IMR-90 (cell line): ENCODE data around the gene ERCC3. TPM values are rescaled to one million over a fixed set of nuclear protein-coding genes. Genes with fewer than 3 reads are reported as not detected.

Experiments used
- ATAC-seq: fragments of 200-7000 bp; cut with Tn5 transposase; 2 replicates; pipeline ENCODE4 v1.9.1; 2020; ENCODE audit warnings: low read depth, mild to moderate bottlenecking, moderate library complexity
- BruUV-seq: library from RNA; stranded (reverse); fragments of 400-500 nt; replicated peaks from 2 replicates; lab custom pipeline; 2021; lab: Mats Ljungman, UMichigan
- CTCF ChIA-PET: fragments of 300-600 bp; formaldehyde crosslinking; extraction: SDS; loops from one replicate; lab custom pipeline; 2021; ENCODE audit warnings: antibody characterized with exemption; lab: Yijun Ruan, JAX
- POLR2A ChIA-PET: fragments of 300-600 bp; sonication (Branson Sonifier 250); formaldehyde crosslinking; loops from one replicate; lab custom pipeline; 2022; ENCODE audit warnings: antibody characterized with exemption; ENCODE audit not compliant: unreplicated experiment; lab: Charles Lee
- DNase-seq: peaks from one replicate; pipeline ENCODE4 v3.0.0; 2013
- H2AFZ ChIP-seq: replicated peaks from 2 replicates; pipeline ENCODE3; 2013; ENCODE audit warnings: low read length, mild to moderate bottlenecking; ENCODE audit not compliant: poor library complexity
- H2AK5ac ChIP-seq: 2 replicates; pipeline ENCODE4 v1.6.1; 2013; ENCODE audit warnings: low read depth, low read length, inconsistent platforms
- H2AK9ac ChIP-seq: replicated peaks from 2 replicates; pipeline ENCODE3; 2013; ENCODE audit warnings: mild to moderate bottlenecking, low read depth, low read length, moderate library complexity; ENCODE audit not compliant: poor library complexity
- H2BK120ac ChIP-seq: 2 replicates; pipeline ENCODE4 v1.6.1; 2013; ENCODE audit warnings: low read depth, low read length, inconsistent platforms
- H2BK15ac ChIP-seq: 3 replicates; pipeline ENCODE4 v1.6.1; 2013; ENCODE audit warnings: low read depth, low read length, inconsistent platforms
- H2BK20ac ChIP-seq: 2 replicates; pipeline ENCODE4 v1.6.1; 2013; ENCODE audit warnings: low read depth, mild to moderate bottlenecking, inconsistent platforms, low read length, moderate library complexity
- H2BK5ac ChIP-seq: 2 replicates; pipeline ENCODE4 v1.6.1; 2013; ENCODE audit warnings: mild to moderate bottlenecking, low read depth, low read length, inconsistent platforms; ENCODE audit not compliant: poor library complexity, severe bottlenecking
- H3K14ac ChIP-seq: replicated peaks from 2 replicates; pipeline ENCODE4 v1.6.1; 2013; ENCODE audit warnings: low read depth, low read length, inconsistent platforms
- H3K18ac ChIP-seq: 2 replicates; pipeline ENCODE4 v1.6.1; 2013; ENCODE audit warnings: low read depth, low read length, control low read depth
- H3K23ac ChIP-seq: 2 replicates; pipeline ENCODE4 v1.6.1; 2013; ENCODE audit warnings: low read depth, low read length, inconsistent platforms
- H3K27ac ChIP-seq: 2 replicates; pipeline ENCODE4 v1.5.1; 2013; ENCODE audit warnings: mild to moderate bottlenecking, control low read depth, low read length; ENCODE audit not compliant: insufficient read depth
- H3K27me3 ChIP-seq: 2 replicates; pipeline ENCODE4 v1.6.1; 2013; ENCODE audit warnings: low read length; ENCODE audit not compliant: control insufficient read depth, insufficient read depth
- H3K36me3 ChIP-seq: 2 replicates; pipeline ENCODE4 v1.6.1; 2013; ENCODE audit warnings: low read length, mixed read lengths; ENCODE audit not compliant: control insufficient read depth, insufficient read depth
- H3K4ac ChIP-seq: 2 replicates; pipeline ENCODE4 v1.6.1; 2013; ENCODE audit warnings: low read depth, low read length, inconsistent platforms
- H3K4me1 ChIP-seq: 2 replicates; pipeline ENCODE4 v1.6.1; 2013; ENCODE audit warnings: low read length, mixed read lengths; ENCODE audit not compliant: control insufficient read depth, insufficient read depth
- H3K4me2 ChIP-seq: 2 replicates; pipeline ENCODE4 v1.6.1; 2013; ENCODE audit warnings: low read depth, mild to moderate bottlenecking, control low read depth, low read length, moderate library complexity
- H3K4me3 ChIP-seq: 2 replicates; pipeline ENCODE4 v1.5.1; 2013; ENCODE audit warnings: low read depth, mild to moderate bottlenecking, control low read depth, low read length, moderate library complexity; ENCODE audit not compliant: insufficient read depth
- H3K56ac ChIP-seq: 2 replicates; pipeline ENCODE4 v1.6.1; 2013; ENCODE audit warnings: low read length, inconsistent platforms; ENCODE audit not compliant: insufficient read depth; ENCODE audit errors: extremely low read depth
- H3K79me1 ChIP-seq, 2 experiments: 2 replicates each; pipeline ENCODE4 v1.6.1; 2013; ENCODE audit warnings: low read length in 2 of 2, inconsistent platforms in 1 of 2, low read depth in 1 of 2
- H3K9ac ChIP-seq: 2 replicates; pipeline ENCODE4 v1.6.1; 2013; ENCODE audit warnings: low read depth, low read length, control low read depth
- H3K9me1 ChIP-seq: 2 replicates; pipeline ENCODE4 v1.6.1; 2013; ENCODE audit warnings: low read length, inconsistent platforms; ENCODE audit not compliant: insufficient read depth
- H3K9me3 ChIP-seq: 2 replicates; pipeline ENCODE4 v1.6.1; 2013; ENCODE audit warnings: low read length; ENCODE audit not compliant: control insufficient read depth, insufficient read depth
- H4K20me1 ChIP-seq: 2 replicates; pipeline ENCODE4 v1.6.1; 2013; ENCODE audit warnings: low read length, inconsistent platforms; ENCODE audit not compliant: insufficient read depth
- H4K5ac ChIP-seq: 2 replicates; pipeline ENCODE4 v1.6.1; 2013; ENCODE audit warnings: mild to moderate bottlenecking, low read depth, low read length, control low read depth
- H4K8ac ChIP-seq, 2 experiments: 2 replicates each; pipeline ENCODE4 v1.6.1; 2013; ENCODE audit warnings: low read depth in 2 of 2, low read length in 2 of 2, control low read depth in 1 of 2, inconsistent platforms in 1 of 2
- H4K91ac ChIP-seq: 2 replicates; pipeline ENCODE4 v1.6.1; 2013; ENCODE audit warnings: low read depth, low read length, inconsistent platforms; ENCODE audit not compliant: insufficient read depth
- BHLHE40 ChIP-seq: fragments of 150-350 bp; IDR thresholded peaks from 2 replicates; pipeline ENCODE4 v1.6.1; 2016; ENCODE audit warnings: mild to moderate bottlenecking, low read depth, low read length
- CEBPB ChIP-seq: IDR thresholded peaks from 2 replicates; pipeline ENCODE4 v1.6.1; 2012; ENCODE audit warnings: low read depth, low read length, improper control_type of control experiment
- NFE2L2 ChIP-seq: fragments of 150-350 bp; IDR thresholded peaks from 2 replicates; pipeline ENCODE4 v1.6.1; 2016; ENCODE audit warnings: low read depth, mild to moderate bottlenecking, low read length
- RFX5 ChIP-seq: IDR thresholded peaks from 2 replicates; pipeline ENCODE4 v1.8.0; 2012; ENCODE audit warnings: low read depth, mild to moderate bottlenecking, low read length, moderate library complexity
- WGBS, 2 experiments: methylation state at CpG; one replicate each; pipeline versions ENCODE4 v1.1.5 to v1.1.7; 2013; ENCODE audit warnings: missing lambda C conversion rate in 2 of 2; ENCODE audit not compliant: insufficient read length in 1 of 2; ENCODE audit errors: extremely low coverage in 2 of 2; 5-methylcytosine and 5-hydroxymethylcytosine counted together
- dilution Hi-C: fragments of 300-500 bp; cut with HindIII; formaldehyde crosslinking; loops from one replicate; pipeline ENCODE4 v1.14.3; 2018; ENCODE audit warnings: low sequenced_read_pairs; ENCODE audit not compliant: unreplicated experiment
- in situ Hi-C: fragments of 300-500 bp; cut with MboI; formaldehyde crosslinking; loops from 3 replicates; pipeline ENCODE4 v1.14.3; 2019; ENCODE audit warnings: low sequenced_read_pairs, inconsistent platforms, mixed read lengths
- intact Hi-C: fragments of 100-400 bp; cut with micrococcal nuclease; formaldehyde crosslinking; loops from 2 replicates; pipeline ENCODE4 v1.10.0; 2022
- polyA plus RNA-seq, 3 experiments: library from polyadenylated mRNA; depleted of rRNA; stranded (reverse); fragments of >200 nt; gene quantifications; 2 replicates each; pipeline ENCODE4 v1.2.3, GENCODE V29; 2012; ENCODE audit warnings: low replicate concordance in 1 of 3
- total RNA-seq: library from RNA; depleted of rRNA; stranded (reverse); fragments of >200 nt; gene quantifications from 2 replicates; pipeline ENCODE4 v1.2.3, GENCODE V29; 2012
- TF ChIP-seq, protein P1 (sequence below): fragments of 150-350 bp; IDR thresholded peaks from 2 replicates; pipeline ENCODE4 v1.6.1; 2017; ENCODE audit warnings: mild to moderate bottlenecking, antibody characterized with exemption, low read length, low read depth
- TF ChIP-seq, protein P2 (sequence below): fragments of 150-350 bp; IDR thresholded peaks from 2 replicates; pipeline ENCODE4 v1.6.1; 2016; ENCODE audit warnings: low read depth, mild to moderate bottlenecking, low read length, moderate library complexity, borderline replicate concordance

Gene ERCC3
- total and polyA plus RNA-seq, 2 of the 4 experiments (the other 2 are of a cell fraction): 43.2 to 52.0 TPM

DNA sequence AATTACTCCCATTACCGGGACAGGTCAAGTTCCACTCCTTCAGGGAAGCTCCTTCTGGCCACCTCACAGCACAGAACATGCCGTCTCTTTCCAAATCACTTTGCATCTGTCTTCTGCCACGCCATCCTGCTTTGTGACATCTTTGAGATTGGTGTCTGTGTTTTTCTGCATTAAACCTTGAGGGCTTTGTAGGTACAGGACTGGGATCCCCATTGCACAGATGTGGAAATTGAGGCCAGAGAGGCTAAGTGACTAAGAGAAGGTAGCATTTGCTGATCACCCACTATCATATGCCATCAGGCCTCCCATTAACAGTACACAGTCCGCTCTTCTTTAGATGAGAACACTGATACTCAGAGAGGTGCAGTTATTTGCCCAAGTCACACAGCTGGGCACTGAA lies 64.4 kb downstream of the ERCC3 start:
- Histone ChIP-seq H4K20me1 (peaks cover 5% of the 10 kb centered on the region), H3K79me1 (no peaks in the 10 kb centered on the region), H3K4me3 (no peak overlapping the region), H4K5ac (no peak overlapping the region), H2BK20ac (no peak overlapping the region), H3K9me1 (peaks cover 4% of the 10 kb centered on the region; the same call in 1 of the 2 replicates), H3K9me3 (peaks cover 2% of the 10 kb centered on the region; the same call in 1 of the 2 replicates), H2BK5ac (no peak overlapping the region), H3K18ac (no peak overlapping the region), H2BK15ac (no peak overlapping the region), H3K56ac (no peak overlapping the region), H4K91ac (no peak overlapping the region), H2AK9ac (no peak overlapping the region), H4K8ac (no peak overlapping the region), H3K36me3 (no peaks in the 10 kb centered on the region), H3K4ac (no peak overlapping the region), H2BK120ac (no peak overlapping the region), H3K9ac (no peak overlapping the region), H3K14ac (no peak overlapping the region), H3K4me1 (peaks cover 6% of the 10 kb centered on the region; the same call in 1 of the 2 replicates), H3K27ac (no peak overlapping the region), H2AK5ac (no peak overlapping the region), H3K27me3 (peaks cover 22% of the 10 kb centered on the region), H3K4me2 (no peak overlapping the region), H2AFZ (no peak overlapping the region), H3K23ac (no peak overlapping the region)
- ATAC-seq (no peak), DNase-seq (no peak)
- ChIA-PET POLR2A (no interaction called here), CTCF (no interaction called here)
- in situ Hi-C loops: no loop called here
- no TSS peak for BruUV-seq
- intact Hi-C loops: no loop called here
- dilution Hi-C loops: no loop called here
- TF ChIP-seq NFE2L2: no peak
- TF ChIP-seq, protein P1, sequence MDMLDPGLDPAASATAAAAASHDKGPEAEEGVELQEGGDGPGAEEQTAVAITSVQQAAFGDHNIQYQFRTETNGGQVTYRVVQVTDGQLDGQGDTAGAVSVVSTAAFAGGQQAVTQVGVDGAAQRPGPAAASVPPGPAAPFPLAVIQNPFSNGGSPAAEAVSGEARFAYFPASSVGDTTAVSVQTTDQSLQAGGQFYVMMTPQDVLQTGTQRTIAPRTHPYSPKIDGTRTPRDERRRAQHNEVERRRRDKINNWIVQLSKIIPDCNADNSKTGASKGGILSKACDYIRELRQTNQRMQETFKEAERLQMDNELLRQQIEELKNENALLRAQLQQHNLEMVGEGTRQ: no peak
- TF ChIP-seq, protein P2, sequence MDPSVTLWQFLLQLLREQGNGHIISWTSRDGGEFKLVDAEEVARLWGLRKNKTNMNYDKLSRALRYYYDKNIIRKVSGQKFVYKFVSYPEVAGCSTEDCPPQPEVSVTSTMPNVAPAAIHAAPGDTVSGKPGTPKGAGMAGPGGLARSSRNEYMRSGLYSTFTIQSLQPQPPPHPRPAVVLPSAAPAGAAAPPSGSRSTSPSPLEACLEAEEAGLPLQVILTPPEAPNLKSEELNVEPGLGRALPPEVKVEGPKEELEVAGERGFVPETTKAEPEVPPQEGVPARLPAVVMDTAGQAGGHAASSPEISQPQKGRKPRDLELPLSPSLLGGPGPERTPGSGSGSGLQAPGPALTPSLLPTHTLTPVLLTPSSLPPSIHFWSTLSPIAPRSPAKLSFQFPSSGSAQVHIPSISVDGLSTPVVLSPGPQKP: no peak
- no peak for TF ChIP-seq CEBPB
- TF ChIP-seq RFX5: no peak
- TF ChIP-seq BHLHE40: no peak
- no CpG with 5 or more reads among the region's 4 CpGs for WGBS, 2 experiments
